ENCODE measurements around the gene KMT5B. TPM values are rescaled to one million over a fixed set of nuclear protein-coding genes. Genes with fewer than 3 reads are reported as not detected.

Gene KMT5B
- total RNA-seq, 1 experiment from 2014 or later, result 43.8 TPM

DNA sequence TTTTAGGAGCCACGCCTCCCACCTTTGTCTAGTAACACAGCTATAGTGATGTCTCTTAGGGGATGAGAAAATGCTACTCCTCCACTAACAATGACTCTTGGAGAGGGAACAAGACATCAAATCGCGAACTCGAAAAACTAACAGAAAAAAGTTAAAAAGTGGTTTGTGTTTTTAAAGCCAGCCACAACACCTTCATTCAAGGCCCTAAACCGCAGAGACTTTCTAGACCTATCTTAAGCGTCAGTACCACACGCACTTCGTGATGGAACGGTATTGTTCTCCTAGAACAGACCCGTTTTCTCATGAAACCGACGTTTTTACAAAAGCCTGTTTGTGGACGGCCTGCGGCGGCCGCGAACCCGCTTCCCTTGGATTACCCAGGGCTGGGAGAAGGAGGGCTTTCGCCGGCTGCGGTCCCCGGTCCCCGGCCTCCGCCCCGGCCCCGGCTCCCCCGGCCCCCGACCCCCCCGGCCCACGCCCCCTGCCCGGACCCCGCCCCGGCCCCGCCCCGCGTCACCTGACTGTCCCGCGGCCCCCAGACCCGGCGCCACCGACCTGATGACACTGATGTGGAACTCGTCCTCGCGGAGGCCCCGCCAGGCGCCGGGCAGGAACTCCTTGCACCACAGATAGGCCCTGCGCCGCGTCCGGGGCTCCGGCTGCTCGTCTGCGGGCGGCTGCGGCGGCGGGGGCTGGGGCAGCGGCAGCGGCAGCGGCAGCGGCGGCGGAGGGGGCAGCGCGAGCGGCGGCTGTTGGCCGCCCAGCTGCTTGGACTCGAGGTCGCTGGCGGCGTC, 92.6 kb downstream of the KMT5B start:
- TF ChIP-seq USF2 (CRISPR knock-in tag; IDR thresholded peaks at IDR 0.05) (peak; percentile 70), AR (CRISPR knock-in tag; IDR thresholded peaks at IDR 0.05) (peak; percentile 39; the same call in 1 of the 2 replicates), EMX1 (CRISPR knock-in tag; IDR thresholded peaks at IDR 0.05) (no peak), ZNF232 (CRISPR knock-in tag; IDR thresholded peaks at IDR 0.05) (no peak), FOXP1 (CRISPR knock-in tag; IDR thresholded peaks at IDR 0.05; ENCODE audit: borderline replicate concordance) (no peak), TEAD4 (CRISPR knock-in tag; IDR thresholded peaks at IDR 0.05) (no peak), PRDM15 (CRISPR knock-in tag; IDR thresholded peaks at IDR 0.05) (no peak), HMGXB4 (CRISPR knock-in tag; IDR thresholded peaks at IDR 0.05) (no peak), KAT7 (CRISPR knock-in tag; IDR thresholded peaks at IDR 0.05; ENCODE audit: borderline replicate concordance) (0 out of 2 replicates have a peak, but pooled peaks have one; percentile 26), CTCF (IDR thresholded peaks at IDR 0.05) (no peak), ZNF416 (CRISPR knock-in tag; IDR thresholded peaks at IDR 0.05) (no peak), ZSCAN18 (CRISPR knock-in tag; IDR thresholded peaks at IDR 0.05) (no peak)
- peaks cover 65% of the 10 kb centered on the region for H3K4me1 Mint-ChIP-seq
- no peaks in the 10 kb centered on the region for H3K9me3 Mint-ChIP-seq
- H3K36me3 Mint-ChIP-seq, result peaks cover 12% of the 10 kb centered on the region
- peak overlapping the region; percentile 96 for H3K4me3 Mint-ChIP-seq
- POLR2A ChIA-PET, result no interaction called here
- ATAC-seq, result no peak
- H3K27me3 Mint-ChIP-seq (ENCODE audit: low read depth), result no peaks in the 10 kb centered on the region
- CTCF ChIA-PET, result no interaction called here
- H3K27ac Mint-ChIP-seq, result peak overlapping the region; percentile 98
- peak; percentile 65 for DNase-seq (ENCODE audit: low spot score)
